Erythroblast (primary cell): ENCODE results near the gene TTF1.

Experiments used
- GATA1 ChIP-seq: IDR thresholded peaks from 2 replicates; pipeline ENCODE4 v1.6.1; 2011; ENCODE audit warnings: low read depth, mild to moderate bottlenecking, control low read depth, low read length, moderate library complexity
- POLR2A ChIP-seq: IDR thresholded peaks from 2 replicates; pipeline ENCODE4 v1.6.1; 2011; ENCODE audit warnings: mild to moderate bottlenecking, low read length

DNA sequence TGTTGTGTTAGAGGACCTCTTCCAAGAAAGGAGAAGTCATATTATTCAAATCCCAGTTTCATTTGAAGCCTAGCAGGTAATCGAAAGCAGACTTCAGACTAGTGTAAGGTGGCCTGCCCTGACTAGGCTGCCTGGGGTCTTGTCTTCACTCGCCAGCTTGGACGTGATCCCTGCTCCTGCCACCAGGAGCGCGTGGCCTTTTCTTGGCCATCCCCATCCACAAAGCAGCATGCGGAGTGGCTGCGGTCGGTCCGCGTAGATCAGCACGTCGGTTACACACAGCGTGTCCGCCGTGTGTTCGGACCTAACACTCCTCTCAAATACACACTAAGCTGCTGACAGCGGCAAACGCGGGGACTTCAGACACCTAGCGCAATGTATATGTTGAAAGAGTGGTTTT is 40.7 kb upstream of the TTF1 start:
- TF ChIP-seq POLR2A = no peak
- TF ChIP-seq GATA1 = no peak
